GM12878 (cell line): ENCODE measurements around the gene TSC22D1. TPM values are rescaled to one million over a fixed set of nuclear protein-coding genes. Genes with fewer than 3 reads are reported as not detected.

ENCODE experiments used
- CUX1 ChIP-seq: IDR thresholded peaks from 2 replicates; pipeline ENCODE4 v1.6.1; 2012; ENCODE audit warnings: improper control_type of control experiment, low read depth, low read length; ENCODE audit not compliant: insufficient replicate concordance
- ETV6 ChIP-seq, 2 experiments: fragments of 450-650 bp in 1 of 2; IDR thresholded peaks in 1 of 2; conservative IDR thresholded peaks in 1 of 2; 2 replicates each; pipeline ENCODE4 v1.6.1; 2014; ENCODE audit warnings: antibody characterized with exemption in 1 of 2, borderline replicate concordance in 1 of 2, low read depth in 1 of 2, mild to moderate bottlenecking in 1 of 2, moderate library complexity in 1 of 2
- HDGF ChIP-seq: fragments of 450-650 bp; IDR thresholded peaks from 2 replicates; pipeline ENCODE4 v1.6.1; 2016; ENCODE audit warnings: antibody characterized with exemption
- LARP7 ChIP-seq: fragments of 450-650 bp; IDR thresholded peaks from 2 replicates; pipeline ENCODE4 v1.6.1; 2017; ENCODE audit warnings: mild to moderate bottlenecking
- MYB ChIP-seq: fragments of 150-350 bp; IDR thresholded peaks from 2 replicates; pipeline ENCODE4 v1.6.1; 2014; ENCODE audit warnings: mild to moderate bottlenecking, low read depth, low read length, borderline replicate concordance
- NKRF ChIP-seq: fragments of 450-650 bp; conservative IDR thresholded peaks from 2 replicates; pipeline ENCODE4 v1.6.1; 2017; ENCODE audit warnings: mild to moderate bottlenecking, moderate library complexity
- PKNOX1 ChIP-seq: fragments of 450-650 bp; IDR thresholded peaks from 2 replicates; pipeline ENCODE4 v1.6.1; 2016; ENCODE audit warnings: mild to moderate bottlenecking
- RCOR1 ChIP-seq: conservative IDR thresholded peaks from 2 replicates; pipeline ENCODE4 v1.6.1; 2012; ENCODE audit warnings: low read depth, low read length, improper control_type of control experiment
- REST ChIP-seq: IDR thresholded peaks from 2 replicates; pipeline ENCODE4 v1.6.1; 2012; ENCODE audit warnings: mild to moderate bottlenecking, low read depth, low read length
- SUPT20H ChIP-seq: IDR thresholded peaks from 2 replicates; pipeline ENCODE4 v1.6.1; 2011; ENCODE audit warnings: low read depth, mild to moderate bottlenecking, low read length, moderate library complexity, borderline replicate concordance; ENCODE audit not compliant: control insufficient read depth
- TCF7 ChIP-seq: IDR thresholded peaks from 2 replicates; pipeline ENCODE4 v1.6.1; 2014; ENCODE audit warnings: antibody characterized with exemption, borderline replicate concordance
- USF1 ChIP-seq: IDR thresholded peaks from 2 replicates; pipeline ENCODE4 v1.6.1; 2011; ENCODE audit warnings: borderline replicate concordance, low read depth, mild to moderate bottlenecking, moderate library complexity, mixed read lengths, low read length; ENCODE audit not compliant: insufficient read depth; ENCODE audit errors: extremely low read length
- WRNIP1 ChIP-seq: IDR thresholded peaks from 2 replicates; pipeline ENCODE4 v1.6.1; 2011; ENCODE audit warnings: low read depth, low read length, improper control_type of control experiment, borderline replicate concordance
- YY1 ChIP-seq: IDR thresholded peaks from 2 replicates; pipeline ENCODE4 v1.6.1; 2011; ENCODE audit warnings: low read depth, mild to moderate bottlenecking, low read length
- ZNF217 ChIP-seq: fragments of 450-650 bp; IDR thresholded peaks from 2 replicates; pipeline ENCODE4 v1.6.1; 2017; ENCODE audit warnings: antibody characterized with exemption, mild to moderate bottlenecking
- polyA plus RNA-seq, 11 experiments: library from polyadenylated mRNA; depleted of rRNA in 4 of 11; unstranded in 6 of 11; stranded (reverse) in 5 of 11; fragments of >200 nt; fragmentation: Nextera tagmentation in 4 of 11; fragmentation: Illumina TruSeq in 1 of 11; extraction: Ambion mirVana in 4 of 11; extraction: Trizol in 1 of 11; gene quantifications; 1 replicate in 1 of 11; 2 replicates in 10 of 11; pipeline versions ENCODE4 v1.2.1 to v1.2.3, GENCODE V29; 2011 to 2016; ENCODE audit warnings: inconsistent platforms in 2 of 11, missing spikeins in 2 of 11, low read depth in 1 of 11
- total RNA-seq, 4 experiments: library from RNA; depleted of rRNA in 3 of 4; stranded (reverse); fragments of >200 nt in 3 of 4; fragmentation: Illumina TruSeq in 1 of 4; extraction: Trizol in 1 of 4; gene quantifications; 2 replicates each; pipeline versions ENCODE4 v1.2.1 to v1.2.3, GENCODE V29; 2013 to 2021

The TSC22D1 gene
- total and polyA plus RNA-seq, 10 of the 15 experiments (the other 5 are each of a cell fraction or from before 2014, with no cell fraction given): 0.37 to 15.7 (median 7.5) TPM

GRCh38 chr13:44577236-44578066 lies 1.3 kb upstream of the TSC22D1 start (continued):
- TF ChIP-seq REST (no peak), PKNOX1 (no peak), NKRF (0 out of 2 replicates have a peak, but pooled peaks have one; percentile 32), YY1 (peak; percentile 88), SUPT20H (no peak), RCOR1 (no peak), WRNIP1 (no peak), ETV6 (conservative IDR thresholded peaks at IDR 0.05 in 1 of 2, IDR thresholded peaks at IDR 0.05 in 1 of 2; ENCODE audit: borderline replicate concordance in 1 of 2, low read depth in 1 of 2) (peak in 1 of 2 experiments; percentile 57; a peak in 1 of 4 replicates), LARP7 (peak; percentile 72; the same call in 1 of the 2 replicates), USF1 (no peak), CUX1 (no peak), MYB (no peak), ZNF217 (0 out of 2 replicates have a peak, but pooled peaks have one; percentile 59), HDGF (no peak), TCF7 (no peak)
